Karpas-422 (cell line): Measurements from ENCODE around the gene CSMD2. TPM values are rescaled to one million over a fixed set of nuclear protein-coding genes. Genes with fewer than 3 reads are reported as not detected.
A peak's percentile ranks its signal among the peaks of the same experiment; 100 is the strongest.

ENCODE experiments used
- DNase-seq: peaks from one replicate; pipeline ENCODE4 v3.0.0-alpha.2; 2015
- H2AFZ ChIP-seq: fragments of 200-600 bp; sonication (generic); 2 replicates; pipeline ENCODE4 v1.6.1; 2014; ENCODE audit warnings: antibody characterized with exemption, low read length, mixed read lengths
- H3K27ac ChIP-seq: fragments of 200-600 bp; sonication (generic); 2 replicates; pipeline ENCODE4 v1.5.1; 2014; ENCODE audit warnings: mild to moderate bottlenecking, low read length, moderate library complexity
- H3K27me3 ChIP-seq: fragments of 200-600 bp; sonication (generic); 2 replicates; pipeline ENCODE4 v1.6.1; 2014; ENCODE audit warnings: low read length, mixed read lengths
- H3K36me3 ChIP-seq: fragments of 200-600 bp; sonication (generic); 2 replicates; pipeline ENCODE4 v1.6.1; 2014; ENCODE audit warnings: low read length, mixed read lengths; ENCODE audit not compliant: insufficient read depth
- H3K4me1 ChIP-seq: fragments of 200-600 bp; sonication (generic); 2 replicates; pipeline ENCODE4 v1.6.1; 2014; ENCODE audit warnings: mild to moderate bottlenecking, low read length, mixed read lengths
- H3K4me2 ChIP-seq: fragments of 200-600 bp; sonication (generic); 2 replicates; pipeline ENCODE4 v1.6.1; 2014; ENCODE audit warnings: low read length, low read depth, mild to moderate bottlenecking; ENCODE audit not compliant: poor library complexity, severe bottlenecking
- H3K4me3 ChIP-seq: fragments of 200-600 bp; sonication (generic); 2 replicates; pipeline ENCODE4 v1.5.1; 2014; ENCODE audit warnings: mild to moderate bottlenecking, antibody characterized with exemption, low read length, mixed read lengths
- H3K79me2 ChIP-seq: fragments of 200-600 bp; sonication (generic); 2 replicates; pipeline ENCODE4 v1.6.1; 2014; ENCODE audit warnings: mild to moderate bottlenecking, low read length, mixed read lengths
- H3K9ac ChIP-seq: fragments of 200-600 bp; sonication (generic); 2 replicates; pipeline ENCODE4 v1.6.0; 2014; ENCODE audit warnings: low read length
- H3K9me2 ChIP-seq: fragments of 200-600 bp; sonication (generic), shearing (Covaris generic); replicated peaks from 2 replicates; pipeline ENCODE4 v1.6.0; 2014; ENCODE audit warnings: mild to moderate bottlenecking, low read length, moderate library complexity; ENCODE audit not compliant: insufficient read depth
- H3K9me3 ChIP-seq: fragments of 300-700, 200-600 bp; sonication (generic); 2 replicates; pipeline ENCODE4 v1.6.1; 2014; ENCODE audit warnings: low read length, mixed read lengths
- H4K20me1 ChIP-seq: fragments of 200-600 bp; sonication (generic); 2 replicates; pipeline ENCODE4 v1.6.1; 2014; ENCODE audit warnings: mild to moderate bottlenecking, antibody characterized with exemption, low read length, low read depth; ENCODE audit not compliant: insufficient read depth
- total RNA-seq: library from RNA; depleted of rRNA; stranded (reverse); fragments of >200 nt; shearing (Covaris generic); gene quantifications from 2 replicates; pipeline ENCODE4 v1.2.3, GENCODE V29; 2014; ENCODE audit warnings: low replicate concordance

The CSMD2 gene
- total RNA-seq, 1 experiment from 2014 or later, result 0.19 TPM

DNA sequence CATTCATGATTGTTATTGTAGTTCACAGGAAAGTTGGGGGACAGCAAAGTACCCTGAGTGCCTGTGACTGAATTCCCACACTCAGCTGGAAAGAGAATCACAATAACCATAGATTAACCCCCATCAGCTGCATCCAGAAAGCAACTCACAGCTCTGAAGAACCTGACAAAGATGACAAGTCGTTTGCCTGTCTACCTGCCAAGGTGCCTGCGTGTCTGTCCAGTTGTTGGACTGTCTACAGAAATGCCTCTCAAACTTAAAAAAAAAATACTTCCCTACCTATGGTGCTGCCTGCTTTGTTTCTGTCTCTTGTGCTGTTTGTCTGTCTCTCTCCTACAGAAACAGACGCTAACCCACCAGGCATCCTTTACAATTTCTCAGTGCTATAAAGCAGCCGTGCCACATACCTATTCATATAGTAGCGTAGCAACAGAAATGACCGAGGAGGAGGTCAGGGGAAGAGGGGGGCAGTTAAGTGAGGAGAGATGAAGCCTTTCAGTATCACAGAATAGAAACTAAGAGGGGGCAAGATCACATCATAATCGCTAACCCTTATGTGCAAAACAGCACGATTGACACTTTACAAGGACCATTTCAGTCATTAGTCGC, 455.8 kb downstream of the CSMD2 start:
- Histone ChIP-seq H3K9ac (peak overlapping the region; percentile 2; the same call in 1 of the 2 replicates), H3K4me1 (peaks cover 35% of the 10 kb centered on the region), H3K27ac (no peak overlapping the region), H3K36me3 (no peaks in the 10 kb centered on the region), H3K79me2 (no peaks in the 10 kb centered on the region), H3K9me3 (no peaks in the 10 kb centered on the region), H3K4me3 (no peak overlapping the region), H3K27me3 (no peaks in the 10 kb centered on the region), H4K20me1 (no peaks in the 10 kb centered on the region), H3K4me2 (no peak overlapping the region), H2AFZ (peak overlapping the region; percentile 9; the same call in 1 of the 2 replicates), H3K9me2 (no peaks in the 10 kb centered on the region)
- no peak for DNase-seq

DNA sequence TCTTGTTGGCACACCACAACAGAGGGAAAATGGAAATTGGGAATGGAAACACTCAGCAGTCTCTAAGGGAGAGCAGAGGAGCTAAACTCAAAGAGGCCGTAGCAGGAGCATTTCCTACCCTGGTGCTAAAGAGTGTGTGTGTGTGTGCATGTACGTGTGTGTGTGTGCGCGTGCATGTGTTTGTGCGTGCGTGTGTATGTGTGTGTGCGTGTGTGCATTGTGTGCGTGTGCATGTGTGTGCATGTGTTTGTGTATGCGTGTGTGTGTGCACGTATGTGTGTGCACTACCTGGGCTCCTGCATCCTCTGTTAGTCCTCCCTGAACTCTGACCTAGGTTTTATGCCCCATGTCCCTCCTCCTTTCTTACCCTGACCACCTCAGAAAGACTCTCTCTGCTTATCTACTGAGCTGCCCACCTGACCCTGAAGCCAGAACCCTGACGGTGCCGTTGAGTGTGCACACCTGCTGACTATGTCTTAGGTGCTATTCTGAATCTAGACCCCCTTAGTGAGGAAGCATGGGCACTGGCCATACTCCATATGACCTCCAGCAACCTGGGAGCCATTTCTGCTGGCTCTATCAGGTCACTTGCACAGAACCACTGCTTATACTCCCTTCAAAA, 458.3 kb downstream of the CSMD2 start:
- Histone ChIP-seq H4K20me1 (no peaks in the 10 kb centered on the region), H3K9me2 (no peaks in the 10 kb centered on the region), H3K4me3 (no peak overlapping the region), H3K79me2 (no peaks in the 10 kb centered on the region), H3K9me3 (no peaks in the 10 kb centered on the region), H3K9ac (no peak overlapping the region), H3K4me1 (peaks cover 37% of the 10 kb centered on the region), H3K27me3 (no peaks in the 10 kb centered on the region), H3K27ac (no peak overlapping the region), H3K36me3 (no peaks in the 10 kb centered on the region), H2AFZ (no peak overlapping the region), H3K4me2 (no peak overlapping the region)
- DNase-seq, result no peak

DNA sequence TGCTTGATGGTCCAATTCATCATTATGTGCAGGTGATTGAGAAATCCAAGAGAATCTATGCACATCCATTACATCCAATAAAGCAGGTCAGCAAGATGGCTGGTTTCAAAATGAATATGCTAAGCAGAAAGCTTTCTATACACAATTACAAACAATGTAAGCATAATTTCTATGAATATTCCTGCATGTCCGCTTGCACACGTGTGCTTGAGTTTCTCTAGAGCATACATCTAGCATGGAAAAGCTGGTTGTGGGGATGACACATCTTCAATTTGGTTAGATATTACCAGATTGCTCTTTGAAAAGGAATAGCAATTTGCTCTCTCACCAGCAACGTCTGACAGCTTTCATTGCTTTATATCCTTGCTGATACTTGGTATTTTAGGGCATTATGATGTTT, 461.6 kb downstream of the CSMD2 start:
- Histone ChIP-seq H3K9ac (no peak overlapping the region), H3K27ac (no peak overlapping the region), H3K9me2 (no peaks in the 10 kb centered on the region), H3K36me3 (no peaks in the 10 kb centered on the region), H3K4me1 (peaks cover 40% of the 10 kb centered on the region), H3K79me2 (no peaks in the 10 kb centered on the region), H3K9me3 (no peaks in the 10 kb centered on the region), H3K27me3 (no peaks in the 10 kb centered on the region), H2AFZ (peak overlapping the region; percentile 63; the same call in 1 of the 2 replicates), H3K4me2 (no peak overlapping the region), H4K20me1 (no peaks in the 10 kb centered on the region), H3K4me3 (no peak overlapping the region)
- no peak for DNase-seq

DNA sequence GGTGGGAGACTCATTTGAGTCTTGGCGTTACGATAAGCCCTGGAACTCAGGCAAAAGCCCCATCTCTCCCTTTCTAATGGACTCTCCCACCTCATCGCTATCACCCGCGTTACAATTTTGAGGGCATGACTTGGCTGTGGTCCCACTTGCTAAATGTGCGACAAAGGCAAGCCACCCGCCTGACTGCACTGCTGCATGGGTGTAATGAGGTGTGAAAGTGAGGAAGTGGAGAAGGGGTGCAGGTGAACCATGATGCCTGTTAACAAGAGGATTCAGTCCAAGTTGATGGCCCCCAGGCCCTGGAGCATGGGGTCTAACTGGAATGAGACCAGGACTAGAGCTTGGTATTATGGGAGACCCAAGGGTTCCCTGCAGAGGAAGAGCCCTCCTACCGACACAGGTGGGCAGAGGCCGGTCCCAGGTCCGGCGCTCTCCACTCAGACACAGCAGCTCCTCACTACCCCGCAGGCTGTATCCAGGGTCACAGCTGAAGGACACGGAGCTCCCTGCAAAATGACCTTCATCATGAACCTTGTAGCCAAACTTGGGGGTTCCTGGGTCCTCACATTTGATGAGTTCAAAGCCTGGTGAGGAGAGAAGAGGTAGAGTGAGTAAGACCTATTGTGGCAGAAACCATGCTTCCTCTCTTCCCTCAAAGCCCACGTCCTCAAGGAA, 466.5 kb downstream of the CSMD2 start:
- Histone ChIP-seq H3K9me3 (no peaks in the 10 kb centered on the region), H3K27ac (peak overlapping the region; percentile 96), H4K20me1 (no peaks in the 10 kb centered on the region), H3K36me3 (no peaks in the 10 kb centered on the region), H2AFZ (peak overlapping the region; percentile 53), H3K9ac (peak overlapping the region; percentile 61), H3K4me3 (peak overlapping the region; percentile 38), H3K4me1 (peaks cover 70% of the 10 kb centered on the region), H3K79me2 (no peaks in the 10 kb centered on the region), H3K27me3 (no peaks in the 10 kb centered on the region; the same call in 1 of the 2 replicates), H3K4me2 (peak overlapping the region; percentile 68), H3K9me2 (no peaks in the 10 kb centered on the region)
- DNase-seq, result peak; percentile 96

DNA sequence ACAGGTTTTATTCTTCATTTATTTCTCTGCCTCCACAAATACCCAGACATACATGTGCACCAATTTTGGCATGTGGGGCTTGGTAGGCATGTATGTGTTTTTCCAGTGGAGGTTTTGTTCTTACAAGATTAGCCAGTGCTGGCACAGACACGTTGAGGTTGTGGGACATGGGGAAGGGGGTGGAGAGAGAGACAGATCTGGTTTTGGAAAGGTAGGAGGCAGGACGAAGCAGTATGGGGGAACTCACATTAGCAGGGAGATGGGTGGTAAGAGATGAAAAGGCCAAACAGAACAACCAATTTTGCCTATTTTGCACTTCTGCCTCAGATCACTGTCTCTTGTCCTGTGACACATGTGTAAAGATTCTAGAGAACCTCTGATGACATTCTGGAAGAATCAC, 467.2 kb downstream of the CSMD2 start:
- no peaks in the 10 kb centered on the region for H4K20me1 ChIP-seq
- H3K79me2 ChIP-seq, result no peaks in the 10 kb centered on the region
- no peaks in the 10 kb centered on the region for H3K36me3 ChIP-seq
- H3K4me3 ChIP-seq, result peak overlapping the region; percentile 38
- peak; percentile 60 for DNase-seq
- peak overlapping the region; percentile 68 for H3K4me2 ChIP-seq
- peak overlapping the region; percentile 96 for H3K27ac ChIP-seq
- peak overlapping the region; percentile 61 for H3K9ac ChIP-seq
- peak overlapping the region; percentile 31; the same call in 1 of the 2 replicates for H2AFZ ChIP-seq
- peaks cover 68% of the 10 kb centered on the region for H3K4me1 ChIP-seq
- no peaks in the 10 kb centered on the region for H3K9me3 ChIP-seq
- H3K27me3 ChIP-seq, result no peaks in the 10 kb centered on the region; the same call in 1 of the 2 replicates
- H3K9me2 ChIP-seq, result no peaks in the 10 kb centered on the region

DNA sequence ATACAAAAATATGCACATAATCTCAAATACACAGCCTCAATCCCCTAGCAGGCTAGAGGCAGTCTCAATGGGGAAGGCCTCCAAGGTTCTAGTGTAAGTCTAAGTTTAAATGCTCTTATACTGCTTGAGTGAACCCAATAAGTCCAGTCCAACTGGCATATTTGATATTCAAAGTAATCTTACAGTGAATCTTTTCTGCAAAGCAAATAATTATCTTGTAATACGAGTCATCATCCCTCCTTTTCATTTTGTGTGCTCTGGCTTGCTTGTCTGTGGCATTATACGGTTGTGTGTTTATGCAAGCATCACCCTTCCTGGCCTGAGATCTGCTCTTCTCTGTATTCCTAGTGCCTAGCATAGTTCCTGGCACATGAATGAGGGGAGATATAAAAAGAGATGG, 468.1 kb downstream of the CSMD2 start:
- H3K4me1 ChIP-seq, result peaks cover 76% of the 10 kb centered on the region
- peak overlapping the region; percentile 61 for H3K9ac ChIP-seq
- no peaks in the 10 kb centered on the region; the same call in 1 of the 2 replicates for H3K27me3 ChIP-seq
- no peaks in the 10 kb centered on the region for H3K36me3 ChIP-seq
- H3K79me2 ChIP-seq, result no peaks in the 10 kb centered on the region
- H3K9me3 ChIP-seq, result no peaks in the 10 kb centered on the region
- DNase-seq, result peak; percentile 92
- no peaks in the 10 kb centered on the region for H4K20me1 ChIP-seq
- peak overlapping the region; percentile 96 for H3K27ac ChIP-seq
- H3K4me3 ChIP-seq, result peak overlapping the region; percentile 38
- H3K4me2 ChIP-seq, result peak overlapping the region; percentile 68
- no peaks in the 10 kb centered on the region for H3K9me2 ChIP-seq
- no peak overlapping the region for H2AFZ ChIP-seq

DNA sequence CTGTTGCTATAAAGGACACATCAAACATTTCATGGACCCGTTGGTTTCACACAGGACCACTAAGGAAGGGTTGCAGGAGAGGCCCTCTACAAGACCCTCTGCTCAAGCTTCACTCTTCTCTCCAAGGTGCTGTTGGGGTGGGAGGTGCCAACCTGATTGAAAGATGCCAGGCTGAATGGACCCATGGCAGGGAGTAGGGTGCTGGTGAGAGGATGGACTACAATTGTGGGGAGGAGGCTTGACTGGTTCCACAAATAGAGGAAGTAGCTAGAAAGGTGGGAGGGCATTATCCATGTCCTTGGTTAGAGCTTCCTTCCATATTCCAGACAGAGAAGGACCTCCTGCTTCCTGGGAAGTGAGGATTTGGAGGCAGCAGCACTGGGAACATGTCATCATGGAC, 468.7 kb downstream of the CSMD2 start:
- H3K79me2 ChIP-seq, result no peaks in the 10 kb centered on the region
- H3K9me3 ChIP-seq, result no peaks in the 10 kb centered on the region
- H4K20me1 ChIP-seq, result no peaks in the 10 kb centered on the region
- H3K9me2 ChIP-seq, result no peaks in the 10 kb centered on the region
- H3K27ac ChIP-seq, result peak overlapping the region; percentile 96
- peak overlapping the region; percentile 68 for H3K4me2 ChIP-seq
- H3K27me3 ChIP-seq, result no peaks in the 10 kb centered on the region; the same call in 1 of the 2 replicates
- H2AFZ ChIP-seq, result no peak overlapping the region
- H3K4me3 ChIP-seq, result peak overlapping the region; percentile 38
- peaks cover 72% of the 10 kb centered on the region for H3K4me1 ChIP-seq
- H3K9ac ChIP-seq, result peak overlapping the region; percentile 32
- no peaks in the 10 kb centered on the region for H3K36me3 ChIP-seq
- peak; percentile 50 for DNase-seq
